Measurements from ENCODE around the gene PPP2R2B. TPM values are rescaled to one million over a fixed set of nuclear protein-coding genes. Genes with fewer than 3 reads are reported as not detected.

The PPP2R2B gene
- total RNA-seq, 3 donors from 2014 or later (not counting 1 experiment from before 2014, with no cell fraction given): 44.9 to 68.3 (median 63.7) TPM

GRCh38 chr5:146867996-146868708 is 10.4 kb downstream of the PPP2R2B start:
- Histone ChIP-seq H3K4me1 (ENCODE audit: control insufficient read depth, insufficient read depth, low read length) (no peaks in the 10 kb centered on the region), H3K36me3 (ENCODE audit: control insufficient read depth, insufficient read depth, low read length) (peaks cover 8% of the 10 kb centered on the region), H3K27me3 (ENCODE audit: control insufficient read depth, insufficient read depth, low read length) (no peaks in the 10 kb centered on the region), H3K4me3 (ENCODE audit: low read length) (no peak overlapping the region), H3K27ac (ENCODE audit: low read length) (no peak overlapping the region), H3K9me3 (ENCODE audit: control insufficient read depth, insufficient read depth, low read length) (no peaks in the 10 kb centered on the region)
- TF ChIP-seq CTCF (IDR thresholded peaks at IDR 0.05): no peak
- Mint-ChIP-seq H3K4me1 (peaks cover 55 to 61% of the 10 kb centered on the region in 2 donors), H3K27me3 (ENCODE audit: low read depth in 2 of 2) (no peaks in the 10 kb centered on the region), H3K27ac (no peak overlapping the region), H3K4me3 (no peak overlapping the region), H3K36me3 (peaks cover 8% of the 10 kb centered on the region), H3K9me3 (no peaks in the 10 kb centered on the region)
- ATAC-seq: no peak
- intact Hi-C loops (cut with micrococcal nuclease): no loop called here
- 83% methylated on average over 1 of the region's 1 CpG for WGBS (ENCODE audit: insufficient coverage)
- no peak for DNase-seq

GRCh38 chr5:146866263-146866662 is 12.3 kb downstream of the PPP2R2B start:
- H3K36me3 ChIP-seq (ENCODE audit: control insufficient read depth, insufficient read depth, low read length): peaks cover 5% of the 10 kb centered on the region
- H3K36me3 Mint-ChIP-seq: no peaks in the 10 kb centered on the region
- H3K4me3 ChIP-seq (ENCODE audit: low read length): no peak overlapping the region
- no peak overlapping the region for H3K4me3 Mint-ChIP-seq
- WGBS (ENCODE audit: insufficient coverage): no CpG with 5 or more reads among the region's 2 CpGs
- H3K27ac Mint-ChIP-seq: no peak overlapping the region
- H3K4me1 ChIP-seq (ENCODE audit: control insufficient read depth, insufficient read depth, low read length): no peaks in the 10 kb centered on the region
- no peak for DNase-seq
- H3K27me3 ChIP-seq (ENCODE audit: control insufficient read depth, insufficient read depth, low read length): no peaks in the 10 kb centered on the region
- TF ChIP-seq CTCF (IDR thresholded peaks at IDR 0.05): no peak
- no peak for ATAC-seq
- H3K9me3 Mint-ChIP-seq: no peaks in the 10 kb centered on the region
- H3K4me1 Mint-ChIP-seq: peaks cover 52 to 59% of the 10 kb centered on the region in 2 donors
- no peaks in the 10 kb centered on the region for H3K9me3 ChIP-seq (ENCODE audit: control insufficient read depth, insufficient read depth, low read length)
- H3K27me3 Mint-ChIP-seq (ENCODE audit: low read depth in 2 of 2): no peaks in the 10 kb centered on the region
- H3K27ac ChIP-seq (ENCODE audit: low read length): no peak overlapping the region
- intact Hi-C loops (cut with micrococcal nuclease): no loop called here

GRCh38 chr5:146862641-146863040 is 15.9 kb downstream of the PPP2R2B start:
- TF ChIP-seq CTCF (IDR thresholded peaks at IDR 0.05): no peak
- H3K4me1 ChIP-seq (ENCODE audit: control insufficient read depth, insufficient read depth, low read length): no peaks in the 10 kb centered on the region
- no peak overlapping the region for H3K27ac ChIP-seq (ENCODE audit: low read length)
- no peaks in the 10 kb centered on the region for H3K27me3 ChIP-seq (ENCODE audit: control insufficient read depth, insufficient read depth, low read length)
- H3K4me1 Mint-ChIP-seq: peaks cover 53% of the 10 kb centered on the region in 2 donors
- H3K4me3 Mint-ChIP-seq: no peak overlapping the region
- no peak for DNase-seq
- no peak for ATAC-seq
- H3K36me3 Mint-ChIP-seq: no peaks in the 10 kb centered on the region
- H3K9me3 ChIP-seq (ENCODE audit: control insufficient read depth, insufficient read depth, low read length): no peaks in the 10 kb centered on the region
- H3K9me3 Mint-ChIP-seq: no peaks in the 10 kb centered on the region
- 89% methylated on average over 1 of the region's 1 CpG for WGBS (ENCODE audit: insufficient coverage)
- H3K27me3 Mint-ChIP-seq (ENCODE audit: low read depth in 2 of 2): no peaks in the 10 kb centered on the region
- H3K27ac Mint-ChIP-seq: peak overlapping the region in 1 of 2 donors; percentile 4
- intact Hi-C loops (cut with micrococcal nuclease): no loop called here
- H3K36me3 ChIP-seq (ENCODE audit: control insufficient read depth, insufficient read depth, low read length): peaks cover 2% of the 10 kb centered on the region
- H3K4me3 ChIP-seq (ENCODE audit: low read length): no peak overlapping the region

Measured in natural killer cell (primary cell).